Skeletal muscle satellite cell (primary cell): ENCODE measurements around the gene MAGI2.
A peak's percentile ranks its signal among the peaks of the same experiment; 100 is the strongest.

Experiments used
- H3K27me3 ChIP-seq: 2 replicates; pipeline ENCODE4 v1.7.0; 2013; ENCODE audit warnings: low read length; ENCODE audit not compliant: control insufficient read depth, insufficient read depth
- H3K36me3 ChIP-seq: 2 replicates; pipeline ENCODE4 v1.7.0; 2013; ENCODE audit warnings: mild to moderate bottlenecking, control low read depth, low read length; ENCODE audit not compliant: insufficient read depth
- H3K4me1 ChIP-seq: 2 replicates; pipeline ENCODE4 v1.7.0; 2013; ENCODE audit warnings: low read length; ENCODE audit not compliant: control insufficient read depth, insufficient read depth
- H3K4me2 ChIP-seq: 2 replicates; pipeline ENCODE4 v1.7.0; 2013; ENCODE audit warnings: mild to moderate bottlenecking, low read length
- H3K4me3 ChIP-seq: 2 replicates; pipeline ENCODE4 v1.7.0; 2013; ENCODE audit warnings: low read length
- H3K9ac ChIP-seq: 2 replicates; pipeline ENCODE4 v1.7.0; 2013; ENCODE audit warnings: mild to moderate bottlenecking, low read depth, low read length, moderate library complexity
- H3K9me3 ChIP-seq: replicated peaks from 2 replicates; pipeline ENCODE4 v1.7.0; 2013; ENCODE audit warnings: mild to moderate bottlenecking, control low read depth, low read length

MAGI2 gene

DNA sequence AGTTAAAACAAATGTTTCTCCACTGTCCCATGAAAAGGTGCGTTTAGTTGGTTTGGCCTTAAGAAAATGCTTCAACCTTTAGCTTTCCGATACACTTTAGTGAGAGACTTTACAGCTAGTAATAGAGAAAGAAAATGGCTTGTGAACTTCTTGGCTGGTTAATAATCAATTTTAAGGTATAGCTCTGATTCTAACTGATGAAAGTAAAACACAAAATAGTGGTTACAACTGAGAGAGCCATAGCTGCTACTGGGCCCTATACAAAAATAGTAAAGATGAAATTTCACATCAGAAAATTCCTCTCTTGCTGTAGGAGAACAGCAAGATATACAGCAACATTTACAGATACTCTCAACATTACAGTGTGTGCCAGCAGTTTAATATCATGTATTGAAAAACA lies 1283.5 kb downstream of the MAGI2 start:
- Histone ChIP-seq H3K4me1 (no peaks in the 10 kb centered on the region), H3K4me2 (no peak overlapping the region), H3K4me3 (no peak overlapping the region), H3K9me3 (no peaks in the 10 kb centered on the region), H3K36me3 (no peaks in the 10 kb centered on the region), H3K27me3 (no peaks in the 10 kb centered on the region), H3K9ac (no peak overlapping the region)

DNA sequence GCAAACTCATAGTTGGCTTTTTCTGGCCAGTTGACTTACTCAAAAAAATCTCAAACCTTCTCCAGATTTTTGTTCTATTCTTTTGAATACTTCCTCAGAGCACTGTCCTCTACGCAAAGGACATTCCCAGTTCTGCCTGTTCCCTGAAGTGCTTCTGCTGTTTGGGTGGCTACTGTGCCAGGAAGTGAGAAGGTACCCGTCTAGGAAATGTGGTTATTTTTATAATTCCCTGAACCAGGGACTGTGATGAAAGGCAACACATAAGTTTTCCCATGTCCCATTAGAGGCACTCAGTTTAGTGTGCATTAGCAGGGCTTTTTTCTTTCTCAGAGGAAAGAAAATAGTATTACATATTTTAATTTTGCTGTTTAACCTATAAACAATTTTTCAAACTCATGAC lies 1284.6 kb downstream of the MAGI2 start:
- H3K4me1 ChIP-seq = no peaks in the 10 kb centered on the region
- no peaks in the 10 kb centered on the region for H3K9me3 ChIP-seq
- no peak overlapping the region for H3K4me2 ChIP-seq
- no peak overlapping the region for H3K4me3 ChIP-seq
- no peaks in the 10 kb centered on the region for H3K36me3 ChIP-seq
- H3K9ac ChIP-seq = no peak overlapping the region
- H3K27me3 ChIP-seq = no peaks in the 10 kb centered on the region

DNA sequence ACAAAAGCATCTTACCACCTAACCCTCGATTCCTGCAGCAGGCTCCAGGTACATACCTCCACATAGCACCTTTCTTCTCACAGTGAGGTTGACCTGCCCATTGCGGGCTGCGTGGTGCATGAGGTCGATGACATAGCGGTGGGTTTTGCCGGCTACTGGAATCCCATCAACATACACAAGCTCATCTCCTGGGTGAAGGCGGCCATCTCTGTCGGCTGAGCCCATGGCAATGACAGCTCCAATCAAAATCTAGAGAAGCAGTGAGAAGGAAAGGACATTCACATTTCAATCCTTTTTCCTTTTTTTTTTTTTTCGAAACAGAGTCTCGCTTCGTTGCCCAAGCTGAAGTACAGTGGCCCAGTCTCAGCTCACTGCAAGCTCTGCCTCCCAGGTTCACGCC lies 1285.6 kb downstream of the MAGI2 start:
- Histone ChIP-seq H3K9ac (no peak overlapping the region), H3K4me1 (no peaks in the 10 kb centered on the region), H3K9me3 (no peaks in the 10 kb centered on the region), H3K27me3 (no peaks in the 10 kb centered on the region), H3K36me3 (no peaks in the 10 kb centered on the region), H3K4me2 (no peak overlapping the region), H3K4me3 (no peak overlapping the region)

DNA sequence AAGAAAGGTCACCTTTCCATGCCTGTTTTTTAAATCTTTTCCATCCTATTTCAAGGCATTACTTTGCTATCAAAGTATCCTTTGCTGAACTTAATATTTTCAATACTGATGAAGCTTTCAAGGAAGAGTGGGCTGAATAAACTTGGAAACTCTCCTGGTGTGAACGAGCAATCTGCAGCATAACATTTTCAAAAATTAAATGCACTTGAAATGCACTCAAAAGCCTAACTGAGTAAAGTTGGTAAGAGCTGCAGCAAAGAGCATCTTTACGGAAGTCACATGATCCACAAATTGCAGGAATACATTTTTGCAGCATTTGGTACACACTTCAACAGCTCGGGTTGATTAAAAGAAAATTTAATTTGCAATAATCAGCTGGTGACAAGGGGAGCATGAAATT lies 1287.6 kb downstream of the MAGI2 start:
- H3K4me1 ChIP-seq = no peaks in the 10 kb centered on the region
- no peak overlapping the region for H3K9ac ChIP-seq
- no peaks in the 10 kb centered on the region for H3K27me3 ChIP-seq
- no peaks in the 10 kb centered on the region for H3K36me3 ChIP-seq
- H3K4me2 ChIP-seq = no peak overlapping the region
- no peak overlapping the region for H3K4me3 ChIP-seq
- H3K9me3 ChIP-seq = no peaks in the 10 kb centered on the region

DNA sequence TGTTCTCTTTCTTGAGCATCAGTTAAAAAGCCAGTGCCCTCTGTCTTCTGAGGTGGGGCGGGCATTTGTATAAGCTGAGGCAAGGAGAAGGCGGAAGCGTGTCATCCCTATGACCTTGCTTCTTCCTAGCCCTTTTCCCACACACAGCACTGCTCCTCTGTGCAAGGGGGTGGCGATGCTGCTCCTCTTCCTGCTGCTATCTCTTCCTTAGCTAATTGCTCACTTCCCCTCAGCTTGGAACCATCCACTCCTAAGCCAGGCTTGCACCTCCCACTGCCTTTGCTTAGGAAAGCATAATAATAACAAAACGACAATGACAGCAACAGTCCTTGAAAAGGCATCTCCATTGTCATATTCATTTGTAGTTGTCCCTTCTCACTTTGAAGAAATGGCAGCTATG lies 1288.0 kb downstream of the MAGI2 start:
- no peaks in the 10 kb centered on the region for H3K36me3 ChIP-seq
- H3K27me3 ChIP-seq = no peaks in the 10 kb centered on the region
- no peaks in the 10 kb centered on the region for H3K9me3 ChIP-seq
- no peak overlapping the region for H3K4me2 ChIP-seq
- no peak overlapping the region for H3K4me3 ChIP-seq
- no peaks in the 10 kb centered on the region for H3K4me1 ChIP-seq
- H3K9ac ChIP-seq = no peak overlapping the region

DNA sequence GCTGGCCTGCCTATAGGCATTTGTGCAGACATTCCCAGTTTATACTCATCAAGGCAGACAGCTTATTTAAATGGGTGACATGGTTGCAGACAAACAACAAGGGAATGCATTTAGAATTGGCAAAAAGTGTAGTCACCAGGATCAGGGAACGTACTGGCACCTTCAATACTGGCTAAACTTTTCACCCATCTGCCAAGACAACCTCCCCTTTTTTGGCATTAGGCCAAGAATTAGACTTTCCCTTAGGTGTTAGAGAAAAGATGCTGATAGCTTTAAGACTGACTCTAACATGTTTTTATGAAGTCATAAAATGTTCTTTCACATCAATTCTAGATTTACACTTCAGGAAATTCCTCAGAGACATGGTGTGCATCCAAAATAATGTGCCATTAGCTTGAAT lies 1289.0 kb downstream of the MAGI2 start:
- no peaks in the 10 kb centered on the region for H3K4me1 ChIP-seq
- no peaks in the 10 kb centered on the region for H3K36me3 ChIP-seq
- no peaks in the 10 kb centered on the region for H3K27me3 ChIP-seq
- H3K4me3 ChIP-seq = no peak overlapping the region
- no peaks in the 10 kb centered on the region for H3K9me3 ChIP-seq
- H3K4me2 ChIP-seq = no peak overlapping the region
- H3K9ac ChIP-seq = no peak overlapping the region

DNA sequence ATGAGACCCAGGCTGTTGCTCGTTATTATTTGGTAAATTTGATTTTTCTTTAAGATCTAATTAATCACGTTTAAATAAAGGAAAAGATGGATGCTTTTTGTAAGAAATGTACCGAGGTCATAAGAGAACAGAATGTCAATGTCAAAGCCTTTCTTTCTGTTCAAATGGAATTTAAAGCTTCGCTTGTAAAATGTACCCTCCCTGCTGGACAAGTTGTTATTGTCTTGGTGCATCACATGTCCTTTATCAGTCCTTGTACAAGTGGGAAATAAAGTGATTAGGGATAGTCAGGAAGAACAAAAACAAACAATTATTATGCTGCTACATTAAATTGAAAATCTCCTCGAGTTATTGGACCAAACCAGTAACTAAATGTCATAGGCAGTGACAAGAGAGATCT lies 1291.7 kb downstream of the MAGI2 start:
- no peaks in the 10 kb centered on the region for H3K9me3 ChIP-seq
- no peaks in the 10 kb centered on the region for H3K4me1 ChIP-seq
- no peaks in the 10 kb centered on the region for H3K27me3 ChIP-seq
- H3K36me3 ChIP-seq = no peaks in the 10 kb centered on the region
- H3K4me2 ChIP-seq = no peak overlapping the region
- H3K4me3 ChIP-seq = no peak overlapping the region
- no peak overlapping the region for H3K9ac ChIP-seq

DNA sequence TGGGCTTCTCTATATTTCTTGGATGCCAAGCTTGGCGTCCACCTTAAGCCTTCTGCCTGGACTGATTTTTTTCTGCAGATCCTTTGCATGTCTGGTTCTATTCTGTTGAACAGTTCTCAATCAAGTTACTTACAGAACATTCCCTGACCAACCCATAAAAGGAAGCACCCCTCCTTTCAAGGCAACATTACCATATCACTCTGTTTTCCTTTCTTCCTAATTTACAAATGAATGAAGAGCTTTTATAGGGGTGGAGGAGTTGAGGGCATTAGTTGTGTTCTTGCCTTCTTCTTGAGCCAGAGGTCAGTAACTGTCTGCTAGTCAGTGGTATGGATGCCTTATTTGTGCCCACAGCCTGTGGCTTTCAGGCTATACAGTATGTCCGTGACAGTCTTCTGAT lies 1293.9 kb downstream of the MAGI2 start:
- no peaks in the 10 kb centered on the region for H3K27me3 ChIP-seq
- no peak overlapping the region for H3K4me2 ChIP-seq
- no peak overlapping the region for H3K4me3 ChIP-seq
- H3K9ac ChIP-seq = no peak overlapping the region
- H3K4me1 ChIP-seq = no peaks in the 10 kb centered on the region
- no peaks in the 10 kb centered on the region for H3K9me3 ChIP-seq
- H3K36me3 ChIP-seq = no peaks in the 10 kb centered on the region

DNA sequence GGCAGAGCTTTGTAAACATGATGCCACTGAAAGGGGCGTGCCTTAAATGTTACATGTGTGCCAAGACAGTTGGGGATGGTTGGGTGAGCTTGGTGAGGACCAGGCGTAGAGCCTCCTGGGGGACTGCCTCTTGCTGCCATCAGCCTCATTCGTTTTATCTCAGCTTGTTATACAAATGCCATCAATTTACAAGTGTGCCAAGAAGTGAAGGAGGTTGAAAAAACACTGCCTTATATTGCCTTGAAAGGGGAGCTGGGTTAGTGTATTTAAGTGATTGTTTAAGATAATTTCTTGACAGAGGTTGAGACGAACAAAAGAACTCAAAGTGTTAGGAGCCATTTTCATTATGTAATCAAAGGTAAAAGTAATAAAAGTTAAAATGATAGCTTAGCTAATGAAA lies 1300.2 kb downstream of the MAGI2 start:
- Histone ChIP-seq H3K4me3 (no peak overlapping the region), H3K36me3 (no peaks in the 10 kb centered on the region), H3K9me3 (no peaks in the 10 kb centered on the region), H3K4me1 (peaks cover 31% of the 10 kb centered on the region), H3K27me3 (no peaks in the 10 kb centered on the region), H3K4me2 (no peak overlapping the region), H3K9ac (no peak overlapping the region)

DNA sequence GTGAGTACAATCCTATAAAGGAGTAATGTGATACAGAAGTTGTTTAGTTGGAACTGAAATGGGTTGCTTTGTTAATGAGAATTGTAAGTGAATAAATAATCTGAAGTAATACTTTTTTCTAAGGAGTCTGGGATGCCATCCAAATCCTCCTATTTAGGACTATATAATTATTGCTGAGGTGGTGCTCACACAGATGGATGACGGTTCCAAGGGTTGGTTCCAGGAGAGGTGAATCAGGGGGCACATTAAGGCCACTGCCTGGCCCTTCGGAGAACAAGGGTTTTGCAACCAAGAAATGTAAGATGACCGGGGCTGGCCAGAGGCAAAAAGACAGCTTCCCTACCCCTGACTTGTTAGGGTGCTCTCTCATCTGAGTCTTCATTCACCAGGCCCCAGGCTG lies 1302.2 kb downstream of the MAGI2 start:
- H3K4me3 ChIP-seq = no peak overlapping the region

DNA sequence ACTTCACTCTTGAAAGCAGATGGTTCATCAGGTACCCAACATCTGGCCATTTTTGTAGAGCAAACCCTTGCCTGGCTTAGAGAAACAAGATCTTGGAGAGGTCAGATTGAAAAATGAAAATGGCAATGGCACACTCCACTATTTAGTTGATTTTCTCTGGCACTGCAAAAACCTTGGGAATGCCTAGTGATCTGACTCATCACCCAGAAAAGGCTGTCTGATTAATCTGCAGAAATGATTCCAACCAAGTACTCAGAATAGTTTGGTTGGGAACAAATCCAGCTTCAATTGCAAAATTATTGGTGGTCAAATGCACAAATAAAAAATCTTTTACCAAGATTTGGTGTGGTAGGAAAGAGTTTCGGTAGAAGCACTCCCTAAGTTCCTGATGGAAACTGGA lies 1303.7 kb downstream of the MAGI2 start:
- Histone ChIP-seq H3K27me3 (no peaks in the 10 kb centered on the region), H3K4me2 (peak overlapping the region; percentile 17), H3K4me1 (peaks cover 37% of the 10 kb centered on the region), H3K9me3 (no peaks in the 10 kb centered on the region), H3K4me3 (no peak overlapping the region), H3K36me3 (no peaks in the 10 kb centered on the region), H3K9ac (no peak overlapping the region)

More for the DNA sequence above, 1302.2 kb downstream of the MAGI2 start:
- no peaks in the 10 kb centered on the region for H3K27me3 ChIP-seq
- no peaks in the 10 kb centered on the region for H3K9me3 ChIP-seq
- H3K4me2 ChIP-seq = no peak overlapping the region
- H3K36me3 ChIP-seq = no peaks in the 10 kb centered on the region
- H3K4me1 ChIP-seq = peaks cover 37% of the 10 kb centered on the region
- no peak overlapping the region for H3K9ac ChIP-seq

DNA sequence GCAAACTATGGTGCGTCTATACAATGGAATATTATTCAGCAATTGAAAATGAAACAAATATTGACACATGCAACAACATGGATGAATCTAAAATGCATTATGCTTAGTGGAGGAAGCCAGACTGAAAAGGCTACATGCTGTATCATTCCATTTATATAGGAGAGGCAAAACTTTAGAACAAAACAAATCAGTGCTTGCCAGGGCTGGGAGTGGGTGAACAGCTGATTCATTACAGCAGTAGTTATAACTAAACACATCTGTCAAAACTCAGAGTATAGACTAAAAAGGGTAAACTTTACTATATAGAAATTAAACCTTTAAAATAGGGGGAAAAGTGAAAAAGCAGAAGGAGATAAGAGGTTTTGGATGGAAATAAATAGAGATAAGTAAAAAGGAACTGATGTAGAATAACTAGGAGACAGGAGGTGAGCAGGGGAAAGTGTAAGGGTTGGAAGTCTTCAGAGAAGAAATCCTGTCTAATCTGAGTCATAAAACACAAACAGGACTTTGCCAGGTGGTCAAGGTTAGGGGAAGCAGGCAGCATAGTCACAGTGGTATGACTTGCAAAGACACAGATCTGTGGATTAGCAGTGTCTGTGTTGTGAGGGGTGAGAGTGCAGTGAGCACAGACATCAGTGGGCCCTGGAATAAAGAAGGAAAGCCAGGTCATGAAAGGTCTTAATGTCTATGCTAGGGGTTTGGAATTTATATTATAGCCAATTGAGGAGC lies 1305.1 kb downstream of the MAGI2 start:
- Histone ChIP-seq H3K4me1 (peaks cover 37% of the 10 kb centered on the region), H3K4me2 (no peak overlapping the region), H3K9ac (no peak overlapping the region)

More for the DNA sequence above, 1305.1 kb downstream of the MAGI2 start:
- Histone ChIP-seq H3K36me3 (no peaks in the 10 kb centered on the region), H3K27me3 (no peaks in the 10 kb centered on the region), H3K4me3 (no peak overlapping the region), H3K9me3 (no peaks in the 10 kb centered on the region)
